Stimulated activated CD8-positive, alpha-beta memory T cell treated with anti-CD3 and anti-CD28 coated beads, Interleukin-7, amount 100 ng/mL, for 4 hours (primary cell): ENCODE results near the gene DBNDD1.

Experiments used
- DNase-seq, 2 donors: peaks; one replicate each; pipeline ENCODE4 v3.0.0-alpha.2; 2020; ENCODE audit warnings: low read depth in 2 of 2

The DBNDD1 gene

DNA sequence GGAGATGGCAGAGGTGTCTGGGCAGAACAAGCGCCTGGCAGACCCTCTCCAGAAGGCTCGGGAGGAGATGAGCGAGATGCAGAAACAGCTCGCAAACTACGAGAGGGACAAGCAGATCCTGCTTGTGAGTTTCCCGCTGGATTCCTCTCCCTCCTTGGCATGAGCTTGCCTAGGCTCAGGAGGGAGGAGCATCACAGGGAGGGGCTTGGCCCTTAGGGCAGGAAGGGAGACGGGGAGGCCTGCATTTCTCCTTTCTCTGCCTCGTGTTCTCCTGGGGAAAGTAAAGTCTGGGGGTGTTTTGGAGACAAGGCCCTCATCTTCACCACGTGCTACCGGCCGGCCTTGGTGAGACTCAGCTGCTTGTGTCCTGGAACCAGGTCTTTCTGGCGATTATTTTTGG is 18.0 kb upstream of the DBNDD1 start:
- DNase-seq: no peak

DNA sequence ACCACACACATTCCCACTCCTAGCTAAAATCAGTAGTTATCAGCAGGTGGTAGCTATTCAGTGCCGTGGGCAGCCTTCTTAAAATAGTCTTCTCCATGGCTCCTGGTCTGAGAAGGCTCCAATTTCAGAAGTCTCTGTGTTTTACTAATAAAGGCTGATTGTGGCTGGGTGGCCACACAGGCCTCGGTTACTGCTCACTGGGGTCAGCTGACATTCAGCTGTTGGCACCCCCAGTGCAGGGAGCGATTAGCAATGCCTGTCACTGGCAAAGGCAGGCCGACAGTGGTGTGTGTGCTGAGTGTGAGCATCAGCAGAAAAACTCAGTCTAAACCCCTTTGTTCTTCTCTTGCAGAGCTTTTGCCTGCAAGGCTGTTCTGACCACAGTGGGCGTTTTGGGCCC is 16.6 kb upstream of the DBNDD1 start:
- DNase-seq: no peak

GRCh38 chr16:90034504-90034903 is 15.2 kb upstream of the DBNDD1 start:
- DNase-seq: no peak

DNA sequence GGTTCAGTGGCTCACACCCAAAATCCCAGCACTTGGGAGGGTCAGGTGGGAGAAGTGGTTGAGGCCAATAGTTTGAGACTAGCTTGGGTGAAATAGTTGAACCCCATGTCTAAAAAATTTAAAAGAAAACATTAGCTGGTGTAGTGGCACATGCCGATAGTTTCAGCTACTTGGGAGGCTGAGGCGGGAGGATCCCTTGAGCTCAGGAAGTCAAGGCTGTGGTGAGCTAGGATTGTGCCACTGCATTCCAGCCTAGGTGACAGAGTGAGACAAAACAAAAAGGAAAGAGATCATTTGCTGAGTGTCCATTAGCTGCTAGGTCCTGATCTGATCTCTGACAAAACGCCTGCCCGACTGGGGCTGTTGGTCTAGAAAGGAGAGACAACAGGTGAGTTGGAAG is 14.1 kb upstream of the DBNDD1 start:
- no peak for DNase-seq

GRCh38 chr16:90032674-90033331 is 13.5 kb upstream of the DBNDD1 start:
- no peak for DNase-seq

DNA sequence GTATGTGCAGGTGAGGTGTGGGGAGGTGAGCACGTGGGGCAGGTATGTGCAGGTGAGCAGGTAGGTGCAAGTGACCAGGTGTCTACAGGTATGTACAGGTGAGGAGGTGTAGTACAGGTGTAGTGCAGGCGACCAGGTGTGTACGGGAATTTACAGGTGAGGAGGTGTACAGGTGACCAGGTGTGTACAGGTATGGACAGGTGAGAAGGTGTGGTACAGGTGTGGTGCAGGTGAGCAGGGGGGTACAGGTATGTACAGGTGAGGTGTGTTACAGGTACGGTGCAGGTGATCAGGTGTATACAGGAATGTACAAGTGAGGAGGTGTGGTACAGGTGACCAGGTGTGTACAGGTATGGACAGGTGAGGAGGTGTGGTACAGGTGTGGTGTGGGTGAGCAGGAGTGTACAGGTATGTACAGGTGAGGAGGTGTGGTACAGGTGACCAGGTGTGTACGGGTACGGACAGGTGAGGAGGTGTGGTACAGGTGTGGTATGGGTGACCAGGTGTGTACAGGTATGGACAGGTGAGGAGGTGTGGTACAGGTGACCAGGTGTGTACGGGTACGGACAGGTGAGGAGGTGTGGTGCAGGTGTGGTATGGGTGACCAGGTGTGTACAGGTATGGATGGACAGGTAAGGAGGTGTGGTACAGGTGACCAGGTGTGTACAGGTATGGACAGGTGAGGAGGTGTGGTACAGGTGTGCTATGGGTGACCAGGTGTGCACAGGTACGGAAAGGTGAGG is 12.8 kb upstream of the DBNDD1 start:
- DNase-seq: no peak

GRCh38 chr16:90031186-90031930 is 12.1 kb upstream of the DBNDD1 start:
- no peak for DNase-seq

- no peak for DNase-seq
These were observed 9.7 kb upstream of the DBNDD1 start for GRCh38 chr16:90028985-90029384.

DNA sequence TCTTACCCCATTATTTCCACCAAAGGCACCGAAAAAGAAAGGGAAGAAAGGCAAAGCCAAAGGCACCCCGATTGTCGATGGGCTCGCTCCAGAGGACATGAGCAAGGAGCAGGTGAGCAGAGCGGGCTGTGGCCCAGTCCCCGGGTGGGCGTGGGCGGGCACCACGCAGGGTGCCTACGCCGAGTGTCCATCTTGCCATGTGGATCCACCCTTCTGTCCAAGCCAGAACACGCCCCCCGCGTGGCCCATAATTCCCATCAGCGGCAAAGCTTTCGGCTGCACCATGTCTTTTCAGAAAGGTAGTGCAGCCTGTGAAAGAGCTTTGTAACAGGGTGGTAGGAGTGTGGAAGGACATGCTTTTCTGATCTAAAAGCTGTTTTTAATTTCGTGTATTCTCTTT is 8.4 kb upstream of the DBNDD1 start:
- DNase-seq: no peak

GRCh38 chr16:90026135-90026534 is 6.9 kb upstream of the DBNDD1 start:
- no peak for DNase-seq

DNA sequence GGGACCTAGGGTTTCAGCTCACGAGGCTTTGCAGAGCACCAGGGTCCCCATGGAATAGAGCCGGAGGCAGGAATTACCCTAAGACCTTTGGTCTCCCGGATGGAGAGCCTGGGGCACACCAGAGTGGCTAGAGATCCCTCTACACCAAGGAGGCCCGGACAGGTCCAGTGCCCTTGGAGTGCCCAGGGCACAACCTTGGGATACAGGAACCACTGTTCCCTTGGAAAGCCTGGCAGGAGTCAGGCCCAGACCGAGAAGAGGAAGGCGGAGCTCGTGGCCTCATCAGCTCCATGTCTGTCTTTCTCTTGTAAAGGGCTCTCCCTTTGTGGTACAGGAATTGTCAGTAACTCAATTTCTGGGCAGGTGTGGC is 3.8 kb upstream of the DBNDD1 start:
- no peak for DNase-seq

- peak; percentile 43 to 64 for DNase-seq
These were observed 3.2 kb upstream of the DBNDD1 start for GRCh38 chr16:90022209-90023077.

DNA sequence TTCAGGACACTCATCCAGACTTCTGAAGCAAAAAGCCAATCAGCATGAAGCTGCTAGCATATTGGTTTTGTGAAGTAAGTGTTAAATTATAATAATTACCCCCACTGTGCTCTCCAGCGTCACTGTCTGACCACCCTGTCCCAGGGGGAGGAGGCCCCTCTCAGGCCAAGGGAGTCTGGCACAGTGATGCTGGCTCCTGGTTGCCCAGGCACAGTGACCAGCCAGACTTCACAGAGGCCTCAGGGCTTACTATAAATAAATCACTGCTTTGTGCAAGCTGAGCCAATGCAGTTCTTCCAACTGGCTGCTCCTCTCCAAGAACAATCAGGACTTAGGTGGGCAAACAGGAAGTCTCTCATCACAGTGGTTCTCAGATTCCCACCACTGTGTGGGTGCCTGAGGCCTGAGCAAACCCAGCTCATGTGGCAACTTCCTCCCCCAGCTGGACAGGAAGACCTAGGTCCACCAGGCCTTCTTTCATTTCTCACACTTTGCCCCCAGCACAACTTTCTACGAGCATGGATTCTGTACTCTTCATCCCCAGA is 1.7 kb upstream of the DBNDD1 start:
- DNase-seq: no peak

- DNase-seq: no peak
These were observed 1.1 kb upstream of the DBNDD1 start for GRCh38 chr16:90020260-90020837.

- no peak for DNase-seq
These were observed 445 bp upstream of the DBNDD1 start for GRCh38 chr16:90019543-90020259.

- DNase-seq: no peak
These were observed 982 bp downstream of the DBNDD1 start for GRCh38 chr16:90018297-90018651.

DNA sequence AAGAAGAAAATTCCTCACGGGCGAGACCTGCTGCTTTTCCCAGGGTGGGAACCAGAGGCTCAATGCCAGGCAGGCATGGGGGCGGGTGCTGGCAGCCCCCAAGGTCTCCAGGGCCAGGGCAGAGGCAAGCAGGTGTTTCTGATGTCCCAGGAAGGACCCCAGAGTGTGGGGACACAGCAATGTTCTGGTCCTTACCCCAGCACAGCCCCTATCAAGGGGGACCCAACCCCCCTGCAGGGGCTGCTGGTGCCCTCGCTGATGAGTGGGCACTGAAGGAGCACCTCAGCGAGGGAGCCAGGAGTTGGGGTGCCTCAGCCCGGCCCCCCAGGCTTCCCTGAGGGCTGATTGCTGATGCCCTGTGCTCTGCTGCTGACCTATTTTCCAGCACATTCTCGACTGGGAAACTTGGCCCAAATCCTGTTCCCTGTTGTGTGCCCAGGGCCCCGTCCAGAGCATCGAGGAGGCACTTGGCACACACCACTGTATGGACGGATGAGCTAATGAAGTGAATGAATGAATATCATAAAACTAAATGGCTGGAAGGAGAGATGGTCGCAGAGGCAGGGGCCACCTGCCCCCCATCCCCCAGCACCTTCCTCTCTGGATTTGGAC is 2.8 kb downstream of the DBNDD1 start:
- DNase-seq: no peak

DNA sequence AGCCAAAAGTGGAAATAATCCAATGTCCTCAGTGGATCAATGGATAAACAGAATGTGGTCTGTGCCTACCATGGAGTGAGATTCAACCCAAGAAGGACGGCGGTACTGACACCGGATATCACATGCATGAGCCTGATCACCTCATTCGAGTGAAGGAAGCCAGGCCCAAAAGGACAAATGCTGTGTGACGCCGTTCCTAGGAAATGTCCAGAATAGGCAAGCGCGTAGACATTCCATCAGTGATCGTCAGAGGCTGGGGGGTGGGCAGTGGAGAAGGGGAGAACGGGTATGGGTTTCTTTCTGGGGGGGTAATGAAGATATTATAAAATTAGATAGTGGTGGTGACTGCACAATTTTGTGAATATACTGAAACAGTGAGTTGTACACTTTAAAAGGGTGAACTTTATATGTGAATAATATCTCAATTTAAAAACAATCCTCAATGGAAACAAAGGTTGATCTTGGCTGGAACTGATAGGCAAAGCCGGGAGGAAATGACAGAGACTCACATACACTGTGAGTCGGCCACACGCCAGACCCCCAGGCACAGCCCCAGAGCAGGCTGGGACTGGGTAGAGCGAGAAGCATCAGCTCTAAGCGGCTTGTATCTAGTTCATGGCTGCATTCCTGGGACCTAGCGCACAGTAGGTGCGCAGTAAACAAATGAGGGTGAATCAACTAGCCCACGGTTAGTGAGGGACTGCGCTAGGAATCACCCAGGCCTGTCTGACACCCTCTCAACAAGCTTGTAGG is 3.5 kb downstream of the DBNDD1 start:
- DNase-seq: no peak

DNA sequence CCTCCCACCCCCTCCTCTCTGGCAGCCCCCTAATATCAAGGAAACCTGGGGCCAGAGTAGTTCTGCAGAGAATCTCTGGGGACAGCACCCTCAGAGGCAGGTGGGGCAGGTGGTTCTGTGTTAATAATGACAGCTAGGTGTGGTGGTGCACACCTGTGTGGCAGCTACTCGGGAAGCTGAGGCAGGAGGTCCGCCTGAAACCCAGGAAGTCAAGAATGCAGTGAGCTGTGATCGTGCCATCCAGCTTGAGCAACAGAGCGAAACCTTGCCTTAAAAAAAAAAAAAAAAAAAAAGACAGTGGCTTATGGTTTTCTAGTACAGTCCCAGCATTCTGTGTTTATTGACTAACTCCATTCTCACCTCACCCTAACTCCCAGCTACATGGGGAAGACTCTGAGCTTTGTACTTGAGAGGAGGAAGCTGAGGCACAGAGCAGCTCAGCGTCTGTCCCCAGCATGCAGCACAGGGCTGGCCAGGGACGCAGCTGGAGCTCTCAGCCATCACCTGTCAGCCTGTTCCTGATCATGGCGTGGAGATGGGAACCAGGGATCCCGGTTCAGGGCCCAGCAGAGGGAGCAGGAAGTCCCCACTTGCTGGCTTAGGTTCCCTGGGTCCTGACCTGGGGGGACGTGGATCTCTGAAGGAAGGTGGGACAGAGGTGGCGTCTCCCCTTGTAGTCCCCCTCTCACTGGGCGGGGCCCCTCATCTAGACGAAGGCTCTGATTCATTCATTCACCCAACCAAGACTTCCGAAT is 6.1 kb downstream of the DBNDD1 start:
- no peak for DNase-seq
